WTC11 (cell line): ENCODE measurements around the gene GPR160. TPM values are rescaled to one million over a fixed set of nuclear protein-coding genes. Genes with fewer than 3 reads are reported as not detected.

Experiments used
- ATAC-seq: fragments of 200-7000 bp; cut with Tn5 transposase; 2 replicates; pipeline ENCODE4 v1.10.0; 2021; ENCODE audit warnings: mild to moderate bottlenecking, moderate library complexity
- CTCF ChIA-PET: fragments of 300-600 bp; sonication (Branson Sonifier 250); formaldehyde crosslinking; loops from one replicate; lab custom pipeline; 2021; ENCODE audit warnings: antibody characterized with exemption; lab: Charles Lee
- POLR2A ChIA-PET: fragments of 350-600 bp; sonication (Branson Sonifier 250); formaldehyde crosslinking; loops from one replicate; lab custom pipeline; 2021; ENCODE audit warnings: antibody characterized with exemption; lab: Charles Lee
- DNase-seq: peaks from one replicate; pipeline ENCODE4 v3.0.0; 2021; ENCODE audit warnings: low spot score
- H3K27ac Mint-ChIP-seq: 2 replicates; pipeline ENCODE4 v1.8.0; 2021; ENCODE audit warnings: mixed read lengths
- H3K27me3 Mint-ChIP-seq: 2 replicates; pipeline ENCODE4 v1.8.0; 2021; ENCODE audit warnings: low read depth, mild to moderate bottlenecking, moderate library complexity, mixed read lengths
- H3K36me3 Mint-ChIP-seq: 2 replicates; pipeline ENCODE4 v1.8.0; 2021; ENCODE audit warnings: mixed read lengths
- H3K4me1 Mint-ChIP-seq: 2 replicates; pipeline ENCODE4 v1.8.0; 2022; ENCODE audit warnings: mixed read lengths
- H3K4me3 Mint-ChIP-seq: 2 replicates; pipeline ENCODE4 v1.8.0; 2021; ENCODE audit warnings: mild to moderate bottlenecking, moderate library complexity, mixed read lengths
- H3K9me3 Mint-ChIP-seq: 2 replicates; pipeline ENCODE4 v1.8.0; 2021; ENCODE audit warnings: mixed read lengths
- CREB1 ChIP-seq: sonication (generic); formaldehyde crosslinking; IDR thresholded peaks from 2 replicates; pipeline ENCODE4 v1.8.0; 2023; ENCODE audit warnings: mild to moderate bottlenecking, missing genetic modification reagents
- CREM ChIP-seq: sonication (generic); formaldehyde crosslinking; IDR thresholded peaks from 2 replicates; pipeline ENCODE4 v1.8.1; 2022; ENCODE audit warnings: mild to moderate bottlenecking, missing genetic modification reagents, moderate library complexity
- ELF4 ChIP-seq: sonication (generic); formaldehyde crosslinking; IDR thresholded peaks from 2 replicates; pipeline ENCODE4 v1.8.1; 2022; ENCODE audit warnings: low read depth, mild to moderate bottlenecking, moderate library complexity, missing genetic modification reagents
- EMX1 ChIP-seq: fragments of 250-450 bp; sonication (Bioruptor Pico); IDR thresholded peaks from 2 replicates; pipeline ENCODE4 v1.8.0; 2021; ENCODE audit warnings: mild to moderate bottlenecking
- FOXK1 ChIP-seq: sonication (generic); formaldehyde crosslinking; IDR thresholded peaks from 2 replicates; pipeline ENCODE4 v1.8.0; 2022; ENCODE audit warnings: mild to moderate bottlenecking, moderate library complexity, missing genetic modification reagents
- GTF2I ChIP-seq: fragments of 250-450 bp; sonication (Bioruptor Pico); conservative IDR thresholded peaks from 2 replicates; pipeline ENCODE4 v1.4.0; 2021; ENCODE audit warnings: mild to moderate bottlenecking
- HMGA2 ChIP-seq: fragments of 250-450 bp; sonication (Bioruptor Pico); IDR thresholded peaks from 2 replicates; pipeline ENCODE4 v1.4.0; 2021; ENCODE audit warnings: mild to moderate bottlenecking, moderate library complexity
- JAZF1 ChIP-seq: fragments of 250-450 bp; sonication (Bioruptor Pico); IDR thresholded peaks from 2 replicates; pipeline ENCODE4 v1.9.0; 2021; ENCODE audit warnings: moderate library complexity, mild to moderate bottlenecking, inconsistent platforms
- KAT7 ChIP-seq: sonication (generic); formaldehyde crosslinking; IDR thresholded peaks from 2 replicates; pipeline ENCODE4 v1.8.1; 2023; ENCODE audit warnings: missing genetic modification reagents, mild to moderate bottlenecking, borderline replicate concordance
- NFYB ChIP-seq: sonication (generic); formaldehyde crosslinking; conservative IDR thresholded peaks from 2 replicates; pipeline ENCODE4 v1.8.0; 2022; ENCODE audit warnings: low read depth, missing genetic modification reagents
- NR2C2 ChIP-seq: sonication (generic); formaldehyde crosslinking; IDR thresholded peaks from 2 replicates; pipeline ENCODE4 v1.8.0; 2022; ENCODE audit warnings: mild to moderate bottlenecking, missing genetic modification reagents
- RORB ChIP-seq: fragments of 250-450 bp; sonication (Bioruptor Pico); IDR thresholded peaks from 2 replicates; pipeline ENCODE4 v1.9.0; 2021; ENCODE audit warnings: mild to moderate bottlenecking
- SOX15 ChIP-seq: fragments of 250-450 bp; sonication (Bioruptor Pico); IDR thresholded peaks from 2 replicates; pipeline ENCODE4 v1.9.0; 2021; ENCODE audit warnings: mild to moderate bottlenecking
- SP1 ChIP-seq: sonication (generic); formaldehyde crosslinking; conservative IDR thresholded peaks from 2 replicates; pipeline ENCODE4 v1.8.1; 2022; ENCODE audit warnings: missing genetic modification reagents
- TEAD1 ChIP-seq: sonication (generic); formaldehyde crosslinking; IDR thresholded peaks from 2 replicates; pipeline ENCODE4 v1.8.0; 2022; ENCODE audit warnings: mild to moderate bottlenecking, missing genetic modification reagents
- ZNF138 ChIP-seq: sonication (generic); formaldehyde crosslinking; conservative IDR thresholded peaks from 2 replicates; pipeline ENCODE4 v1.8.1; 2022; ENCODE audit warnings: mild to moderate bottlenecking, moderate library complexity, missing genetic modification reagents
- ZNF232 ChIP-seq: sonication (generic); formaldehyde crosslinking; IDR thresholded peaks from 2 replicates; pipeline ENCODE4 v1.8.0; 2022; ENCODE audit warnings: mild to moderate bottlenecking, missing genetic modification reagents
- ZNF396 ChIP-seq: fragments of 250-450 bp; sonication (Bioruptor Pico); IDR thresholded peaks from 2 replicates; pipeline ENCODE4 v1.8.0; 2021; ENCODE audit warnings: mild to moderate bottlenecking, moderate library complexity, borderline replicate concordance
- total RNA-seq: library from RNA; stranded (reverse); gene quantifications from 3 replicates; pipeline ENCODE4 v1.2.3, GENCODE V29; 2021
- TF ChIP-seq, protein P1 (sequence below): sonication (generic); formaldehyde crosslinking; IDR thresholded peaks from 2 replicates; pipeline ENCODE4 v1.8.0; 2022; ENCODE audit warnings: missing genetic modification reagents
- TF ChIP-seq, protein P2 (sequence below): sonication (generic); formaldehyde crosslinking; IDR thresholded peaks from 2 replicates; pipeline ENCODE4 v1.8.1; 2022; ENCODE audit warnings: low read depth, missing genetic modification reagents, borderline replicate concordance
- TF ChIP-seq, protein P3 (sequence below): sonication (generic); formaldehyde crosslinking; IDR thresholded peaks from 2 replicates; pipeline ENCODE4 v1.8.1; 2023; ENCODE audit warnings: mild to moderate bottlenecking, moderate library complexity, missing genetic modification reagents
- TF ChIP-seq, protein P4 (sequence below): sonication (generic); formaldehyde crosslinking; IDR thresholded peaks from 2 replicates; pipeline ENCODE4 v1.8.1; 2023; ENCODE audit warnings: mild to moderate bottlenecking, missing genetic modification reagents
- TF ChIP-seq, protein P5 (sequence below): sonication (generic); formaldehyde crosslinking; IDR thresholded peaks from 2 replicates; pipeline ENCODE4 v1.8.1; 2023; ENCODE audit warnings: mild to moderate bottlenecking, missing genetic modification reagents, moderate library complexity

Gene GPR160
- total RNA-seq, 1 experiment from 2014 or later: 28.9 TPM

DNA sequence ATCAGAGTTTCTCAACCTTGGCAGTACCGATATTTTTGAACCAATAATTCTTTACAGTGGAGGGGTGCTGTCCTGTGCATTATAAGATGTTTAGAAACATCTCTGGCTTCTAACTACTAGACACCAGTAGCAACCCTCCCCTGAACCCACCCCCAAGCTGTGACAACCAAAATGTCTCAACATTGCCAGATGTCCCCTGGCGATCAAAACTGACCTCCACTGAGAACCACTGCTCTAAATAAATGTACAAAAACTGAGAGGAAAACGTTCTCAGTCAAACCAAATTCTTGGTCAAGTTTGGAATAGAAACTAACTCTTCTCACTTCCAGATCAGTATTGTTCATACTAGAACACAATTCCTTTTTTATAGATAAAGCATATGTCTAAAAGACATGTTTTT lies 58.5 kb downstream of the GPR160 start:
- no peaks in the 10 kb centered on the region for H3K4me1 Mint-ChIP-seq
- POLR2A ChIA-PET: no interaction called here
- no peak overlapping the region for H3K27ac Mint-ChIP-seq
- no peaks in the 10 kb centered on the region for H3K9me3 Mint-ChIP-seq
- TF ChIP-seq, protein P1, sequence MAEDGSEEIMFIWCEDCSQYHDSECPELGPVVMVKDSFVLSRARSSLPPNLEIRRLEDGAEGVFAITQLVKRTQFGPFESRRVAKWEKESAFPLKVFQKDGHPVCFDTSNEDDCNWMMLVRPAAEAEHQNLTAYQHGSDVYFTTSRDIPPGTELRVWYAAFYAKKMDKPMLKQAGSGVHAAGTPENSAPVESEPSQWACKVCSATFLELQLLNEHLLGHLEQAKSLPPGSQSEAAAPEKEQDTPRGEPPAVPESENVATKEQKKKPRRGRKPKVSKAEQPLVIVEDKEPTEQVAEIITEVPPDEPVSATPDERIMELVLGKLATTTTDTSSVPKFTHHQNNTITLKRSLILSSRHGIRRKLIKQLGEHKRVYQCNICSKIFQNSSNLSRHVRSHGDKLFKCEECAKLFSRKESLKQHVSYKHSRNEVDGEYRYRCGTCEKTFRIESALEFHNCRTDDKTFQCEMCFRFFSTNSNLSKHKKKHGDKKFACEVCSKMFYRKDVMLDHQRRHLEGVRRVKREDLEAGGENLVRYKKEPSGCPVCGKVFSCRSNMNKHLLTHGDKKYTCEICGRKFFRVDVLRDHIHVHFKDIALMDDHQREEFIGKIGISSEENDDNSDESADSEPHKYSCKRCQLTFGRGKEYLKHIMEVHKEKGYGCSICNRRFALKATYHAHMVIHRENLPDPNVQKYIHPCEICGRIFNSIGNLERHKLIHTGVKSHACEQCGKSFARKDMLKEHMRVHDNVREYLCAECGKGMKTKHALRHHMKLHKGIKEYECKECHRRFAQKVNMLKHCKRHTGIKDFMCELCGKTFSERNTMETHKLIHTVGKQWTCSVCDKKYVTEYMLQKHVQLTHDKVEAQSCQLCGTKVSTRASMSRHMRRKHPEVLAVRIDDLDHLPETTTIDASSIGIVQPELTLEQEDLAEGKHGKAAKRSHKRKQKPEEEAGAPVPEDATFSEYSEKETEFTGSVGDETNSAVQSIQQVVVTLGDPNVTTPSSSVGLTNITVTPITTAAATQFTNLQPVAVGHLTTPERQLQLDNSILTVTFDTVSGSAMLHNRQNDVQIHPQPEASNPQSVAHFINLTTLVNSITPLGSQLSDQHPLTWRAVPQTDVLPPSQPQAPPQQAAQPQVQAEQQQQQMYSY (CRISPR knock-in tag): no peak
- TF ChIP-seq CREM (CRISPR knock-in tag): no peak
- TF ChIP-seq EMX1 (CRISPR knock-in tag): no peak
- TF ChIP-seq GTF2I (CRISPR knock-in tag): no peak
- TF ChIP-seq ZNF232: no peak
- TF ChIP-seq, protein P2, sequence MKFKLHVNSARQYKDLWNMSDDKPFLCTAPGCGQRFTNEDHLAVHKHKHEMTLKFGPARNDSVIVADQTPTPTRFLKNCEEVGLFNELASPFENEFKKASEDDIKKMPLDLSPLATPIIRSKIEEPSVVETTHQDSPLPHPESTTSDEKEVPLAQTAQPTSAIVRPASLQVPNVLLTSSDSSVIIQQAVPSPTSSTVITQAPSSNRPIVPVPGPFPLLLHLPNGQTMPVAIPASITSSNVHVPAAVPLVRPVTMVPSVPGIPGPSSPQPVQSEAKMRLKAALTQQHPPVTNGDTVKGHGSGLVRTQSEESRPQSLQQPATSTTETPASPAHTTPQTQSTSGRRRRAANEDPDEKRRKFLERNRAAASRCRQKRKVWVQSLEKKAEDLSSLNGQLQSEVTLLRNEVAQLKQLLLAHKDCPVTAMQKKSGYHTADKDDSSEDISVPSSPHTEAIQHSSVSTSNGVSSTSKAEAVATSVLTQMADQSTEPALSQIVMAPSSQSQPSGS: no peak
- no peak for TF ChIP-seq NR2C2 (CRISPR knock-in tag)
- no peak for TF ChIP-seq ZNF396 (CRISPR knock-in tag)
- no peak for TF ChIP-seq CREB1 (CRISPR knock-in tag)
- TF ChIP-seq, protein P3, sequence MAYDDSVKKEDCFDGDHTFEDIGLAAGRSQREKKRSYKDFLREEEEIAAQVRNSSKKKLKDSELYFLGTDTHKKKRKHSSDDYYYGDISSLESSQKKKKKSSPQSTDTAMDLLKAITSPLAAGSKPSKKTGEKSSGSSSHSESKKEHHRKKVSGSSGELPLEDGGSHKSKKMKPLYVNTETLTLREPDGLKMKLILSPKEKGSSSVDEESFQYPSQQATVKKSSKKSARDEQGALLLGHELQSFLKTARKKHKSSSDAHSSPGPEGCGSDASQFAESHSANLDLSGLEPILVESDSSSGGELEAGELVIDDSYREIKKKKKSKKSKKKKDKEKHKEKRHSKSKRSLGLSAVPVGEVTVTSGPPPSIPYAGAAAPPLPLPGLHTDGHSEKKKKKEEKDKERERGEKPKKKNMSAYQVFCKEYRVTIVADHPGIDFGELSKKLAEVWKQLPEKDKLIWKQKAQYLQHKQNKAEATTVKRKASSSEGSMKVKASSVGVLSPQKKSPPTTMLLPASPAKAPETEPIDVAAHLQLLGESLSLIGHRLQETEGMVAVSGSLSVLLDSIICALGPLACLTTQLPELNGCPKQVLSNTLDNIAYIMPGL (CRISPR knock-in tag): no peak
- no peak for TF ChIP-seq RORB
- H3K36me3 Mint-ChIP-seq: peaks cover 28% of the 10 kb centered on the region
- H3K4me3 Mint-ChIP-seq: no peak overlapping the region
- DNase-seq (no peak), ATAC-seq (no peak)
- CTCF ChIA-PET: no interaction called here
- H3K27me3 Mint-ChIP-seq: no peaks in the 10 kb centered on the region

DNA sequence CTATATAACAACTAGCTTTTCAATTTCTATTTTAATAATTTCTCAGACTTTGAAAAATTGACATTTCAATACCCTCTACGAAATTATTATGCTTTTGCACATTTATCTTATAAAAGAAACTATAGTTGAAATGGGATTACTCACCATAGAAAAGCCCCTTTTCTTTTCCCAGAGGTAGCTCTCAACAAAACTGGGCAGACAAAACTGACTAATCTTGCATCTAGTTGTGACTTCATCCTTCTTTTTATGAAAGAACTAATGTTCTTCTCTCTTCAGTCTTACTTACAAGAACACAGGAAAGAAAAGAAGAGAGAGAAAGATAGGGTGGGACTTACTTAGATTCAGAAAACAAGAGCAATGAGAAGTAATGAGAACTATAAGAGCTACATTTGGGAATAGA lies 61.0 kb downstream of the GPR160 start:
- Mint-ChIP-seq H3K4me1 (no peaks in the 10 kb centered on the region), H3K27me3 (no peaks in the 10 kb centered on the region), H3K4me3 (no peak overlapping the region), H3K9me3 (no peaks in the 10 kb centered on the region), H3K36me3 (peaks cover 33% of the 10 kb centered on the region), H3K27ac (no peak overlapping the region)
- no peak for TF ChIP-seq JAZF1 (CRISPR knock-in tag)
- TF ChIP-seq HMGA2 (CRISPR knock-in tag): no peak
- TF ChIP-seq SOX15 (CRISPR knock-in tag): no peak
- TF ChIP-seq ELF4 (CRISPR knock-in tag): no peak
- no peak for TF ChIP-seq NFYB (CRISPR knock-in tag)
- no peak for TF ChIP-seq TEAD1
- POLR2A ChIA-PET: no interaction called here
- no peak for DNase-seq
- ATAC-seq: no peak
- CTCF ChIA-PET: interaction anchor here (1.2 kb wide), 1 partner anchor 20 kb away, joined by 3 read pairs; no protein-coding TSS in a partner anchor

DNA sequence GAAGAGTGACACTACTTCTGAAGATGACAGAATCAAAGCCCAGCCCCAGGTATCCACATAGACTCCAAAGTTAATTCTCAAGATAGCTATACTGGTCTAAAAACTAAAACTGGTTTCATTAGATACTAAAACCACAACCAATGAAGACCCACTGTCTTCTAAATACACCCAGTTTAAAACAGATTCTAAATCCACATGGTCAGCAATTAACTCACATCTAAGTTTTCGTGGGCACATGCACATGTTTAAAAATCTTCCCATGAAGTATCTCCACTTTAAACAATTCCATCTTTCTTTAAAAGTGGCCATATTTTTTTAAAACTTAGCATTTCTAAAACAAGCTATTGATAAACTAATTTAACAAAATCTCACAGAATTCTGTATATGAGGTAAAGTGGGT lies 63.1 kb downstream of the GPR160 start:
- CTCF ChIA-PET: interaction anchor here (1.1 kb wide), 1 partner anchor 22 kb away, joined by 4 read pairs; no protein-coding TSS in a partner anchor
- H3K36me3 Mint-ChIP-seq: peaks cover 28% of the 10 kb centered on the region
- no peak for DNase-seq
- no peak for ATAC-seq
- H3K27ac Mint-ChIP-seq: no peak overlapping the region
- H3K4me1 Mint-ChIP-seq: no peaks in the 10 kb centered on the region
- no peaks in the 10 kb centered on the region for H3K27me3 Mint-ChIP-seq
- POLR2A ChIA-PET: no interaction called here
- no peak for TF ChIP-seq FOXK1
- TF ChIP-seq, protein P4, sequence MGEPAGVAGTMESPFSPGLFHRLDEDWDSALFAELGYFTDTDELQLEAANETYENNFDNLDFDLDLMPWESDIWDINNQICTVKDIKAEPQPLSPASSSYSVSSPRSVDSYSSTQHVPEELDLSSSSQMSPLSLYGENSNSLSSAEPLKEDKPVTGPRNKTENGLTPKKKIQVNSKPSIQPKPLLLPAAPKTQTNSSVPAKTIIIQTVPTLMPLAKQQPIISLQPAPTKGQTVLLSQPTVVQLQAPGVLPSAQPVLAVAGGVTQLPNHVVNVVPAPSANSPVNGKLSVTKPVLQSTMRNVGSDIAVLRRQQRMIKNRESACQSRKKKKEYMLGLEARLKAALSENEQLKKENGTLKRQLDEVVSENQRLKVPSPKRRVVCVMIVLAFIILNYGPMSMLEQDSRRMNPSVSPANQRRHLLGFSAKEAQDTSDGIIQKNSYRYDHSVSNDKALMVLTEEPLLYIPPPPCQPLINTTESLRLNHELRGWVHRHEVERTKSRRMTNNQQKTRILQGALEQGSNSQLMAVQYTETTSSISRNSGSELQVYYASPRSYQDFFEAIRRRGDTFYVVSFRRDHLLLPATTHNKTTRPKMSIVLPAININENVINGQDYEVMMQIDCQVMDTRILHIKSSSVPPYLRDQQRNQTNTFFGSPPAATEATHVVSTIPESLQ (CRISPR knock-in tag): no peak
- no peak for TF ChIP-seq ZNF138 (CRISPR knock-in tag)
- TF ChIP-seq KAT7 (CRISPR knock-in tag): no peak
- TF ChIP-seq, protein P5, sequence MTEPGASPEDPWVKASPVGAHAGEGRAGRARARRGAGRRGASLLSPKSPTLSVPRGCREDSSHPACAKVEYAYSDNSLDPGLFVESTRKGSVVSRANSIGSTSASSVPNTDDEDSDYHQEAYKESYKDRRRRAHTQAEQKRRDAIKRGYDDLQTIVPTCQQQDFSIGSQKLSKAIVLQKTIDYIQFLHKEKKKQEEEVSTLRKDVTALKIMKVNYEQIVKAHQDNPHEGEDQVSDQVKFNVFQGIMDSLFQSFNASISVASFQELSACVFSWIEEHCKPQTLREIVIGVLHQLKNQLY: no peak
- TF ChIP-seq SP1 (CRISPR knock-in tag): no peak
- TF ChIP-seq NR2C2 (CRISPR knock-in tag): no peak
- TF ChIP-seq EMX1 (CRISPR knock-in tag): no peak
- no peak overlapping the region for H3K4me3 Mint-ChIP-seq
- H3K9me3 Mint-ChIP-seq: no peaks in the 10 kb centered on the region
